HFF-Myc (cell line): ENCODE data around the gene TMTC4.
"Not testable (repeated sequence)": the region's sequence is repeated elsewhere in the genome, so short reads cannot be mapped to it uniquely, and the experiment has no call there.

Experiments
- DNase-seq: peaks from one replicate; pipeline ENCODE4 v3.0.0-alpha.2; 2011; ENCODE audit warnings: low read depth; ENCODE audit errors: extremely low read depth
- H3K4me3 ChIP-seq: replicated peaks from 2 replicates; pipeline ENCODE4 v1.5.1; 2011; ENCODE audit warnings: low read depth, mild to moderate bottlenecking, control low read depth, low read length
- TF ChIP-seq, protein P1 (sequence below): IDR thresholded peaks from 2 replicates; pipeline ENCODE4 v1.5.1; 2012; ENCODE audit warnings: mild to moderate bottlenecking, low read depth, low read length, control low read depth; ENCODE audit errors: missing control alignments

The TMTC4 gene

DNA sequence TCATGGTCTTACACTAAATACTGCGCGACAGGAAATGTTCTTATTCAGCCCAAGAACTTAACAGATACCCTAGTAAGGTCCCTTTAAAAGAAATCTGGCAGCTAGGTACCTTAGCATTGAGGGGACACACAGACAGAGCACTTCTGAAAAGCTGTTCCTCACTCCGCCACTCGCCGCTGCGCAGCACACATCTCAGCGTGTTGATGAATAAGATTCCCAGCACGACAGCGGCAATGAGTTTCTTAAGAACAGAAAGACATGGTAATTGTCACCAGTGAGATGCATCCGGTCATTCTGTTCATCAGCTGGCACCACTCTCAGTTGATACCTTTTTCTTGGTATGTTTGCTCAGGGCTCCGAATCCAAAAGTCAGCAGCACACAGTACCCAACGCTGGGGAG lies 39.9 kb downstream of the TMTC4 start:
- TF ChIP-seq, protein P1, sequence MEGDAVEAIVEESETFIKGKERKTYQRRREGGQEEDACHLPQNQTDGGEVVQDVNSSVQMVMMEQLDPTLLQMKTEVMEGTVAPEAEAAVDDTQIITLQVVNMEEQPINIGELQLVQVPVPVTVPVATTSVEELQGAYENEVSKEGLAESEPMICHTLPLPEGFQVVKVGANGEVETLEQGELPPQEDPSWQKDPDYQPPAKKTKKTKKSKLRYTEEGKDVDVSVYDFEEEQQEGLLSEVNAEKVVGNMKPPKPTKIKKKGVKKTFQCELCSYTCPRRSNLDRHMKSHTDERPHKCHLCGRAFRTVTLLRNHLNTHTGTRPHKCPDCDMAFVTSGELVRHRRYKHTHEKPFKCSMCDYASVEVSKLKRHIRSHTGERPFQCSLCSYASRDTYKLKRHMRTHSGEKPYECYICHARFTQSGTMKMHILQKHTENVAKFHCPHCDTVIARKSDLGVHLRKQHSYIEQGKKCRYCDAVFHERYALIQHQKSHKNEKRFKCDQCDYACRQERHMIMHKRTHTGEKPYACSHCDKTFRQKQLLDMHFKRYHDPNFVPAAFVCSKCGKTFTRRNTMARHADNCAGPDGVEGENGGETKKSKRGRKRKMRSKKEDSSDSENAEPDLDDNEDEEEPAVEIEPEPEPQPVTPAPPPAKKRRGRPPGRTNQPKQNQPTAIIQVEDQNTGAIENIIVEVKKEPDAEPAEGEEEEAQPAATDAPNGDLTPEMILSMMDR, result no peak
- no peak for DNase-seq

DNA sequence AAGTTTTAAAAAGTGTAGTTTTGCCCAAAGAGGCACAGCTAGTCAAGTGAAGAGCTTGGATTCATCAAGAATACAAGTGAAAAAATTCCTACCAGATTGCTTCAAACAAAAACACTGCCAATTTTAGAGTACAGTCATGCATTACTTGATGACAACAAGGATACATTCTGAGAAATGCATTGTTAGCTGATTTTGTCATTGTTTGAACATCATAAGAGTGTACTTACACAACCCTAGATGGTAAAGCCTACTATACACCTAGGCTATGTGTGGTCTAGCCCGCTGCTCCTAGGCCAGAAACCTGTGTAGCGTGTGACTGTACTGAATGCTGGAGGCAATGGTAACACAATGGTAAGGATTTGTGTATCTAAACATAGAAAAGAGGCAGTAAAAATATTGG lies 41.1 kb downstream of the TMTC4 start:
- no peak overlapping the region for H3K4me3 ChIP-seq
- DNase-seq, result no peak
- TF ChIP-seq, protein P1, result no peak

More for the DNA sequence above, 39.9 kb downstream of the TMTC4 start:
- no peak overlapping the region for H3K4me3 ChIP-seq

- TF ChIP-seq, protein P1, result no peak
- no peak for DNase-seq
- H3K4me3 ChIP-seq, result no peak overlapping the region
Observed at GRCh38 chr13:100630555-100630954, 44.0 kb downstream of the TMTC4 start.

- H3K4me3 ChIP-seq, result no peak overlapping the region
- TF ChIP-seq, protein P1, result no peak
- no peak for DNase-seq
Observed at GRCh38 chr13:100627120-100627519, 47.5 kb downstream of the TMTC4 start.

- DNase-seq, result no peak
- TF ChIP-seq, protein P1, result no peak
- no peak overlapping the region for H3K4me3 ChIP-seq
Observed at GRCh38 chr13:100625447-100625846, 49.1 kb downstream of the TMTC4 start.

GRCh38 chr13:100620792-100621191 lies 53.8 kb downstream of the TMTC4 start:
- TF ChIP-seq, protein P1, result no peak
- H3K4me3 ChIP-seq, result no peak overlapping the region
- no peak for DNase-seq

DNA sequence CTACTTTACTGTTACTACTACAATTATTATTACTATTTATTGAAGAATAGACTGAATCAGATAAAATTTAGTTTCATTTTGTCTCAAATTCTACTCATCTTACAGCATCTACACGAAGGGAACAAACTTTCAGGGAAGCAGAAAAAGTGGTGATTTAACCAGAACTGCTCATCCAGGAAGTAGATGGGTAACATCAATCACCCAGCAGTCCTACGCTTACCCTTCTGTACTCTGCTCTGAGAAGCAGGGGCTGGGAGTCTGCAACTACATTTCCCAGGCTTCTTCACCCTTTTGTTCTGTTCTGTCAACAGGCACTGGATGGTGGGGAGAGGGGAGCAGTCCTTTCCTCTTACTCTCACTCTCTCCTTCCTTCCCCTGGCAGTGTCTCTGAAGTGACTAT lies 54.7 kb downstream of the TMTC4 start:
- no peak overlapping the region for H3K4me3 ChIP-seq
- TF ChIP-seq, protein P1, result no peak
- no peak for DNase-seq

GRCh38 chr13:100618897-100619296 lies 55.7 kb downstream of the TMTC4 start:
- DNase-seq, H3K4me3 ChIP-seq: not testable (repeated sequence)
